SJSA1 (cell line): ENCODE results near the gene ANXA3. TPM values are rescaled to one million over a fixed set of nuclear protein-coding genes. Genes with fewer than 3 reads are reported as not detected.

Experiments used
- DNase-seq, 2 experiments: peaks; one replicate each; pipeline ENCODE4 v3.0.0-alpha.2; 2015 to 2020; ENCODE audit warnings: low spot score in 2 of 2, low read depth in 1 of 2
- H3K27ac ChIP-seq: fragments of 250-450 bp; sonication (Bioruptor Pico); 2 replicates; pipeline ENCODE4 v1.5.1; 2020; ENCODE audit warnings: mild to moderate bottlenecking, moderate library complexity
- H3K27me3 ChIP-seq: fragments of 250-450 bp; sonication (Bioruptor Pico); replicated peaks from 2 replicates; pipeline ENCODE4 v1.5.1; 2020; ENCODE audit warnings: mild to moderate bottlenecking, moderate library complexity
- H3K36me3 ChIP-seq: fragments of 250-450 bp; sonication (Bioruptor Pico); 2 replicates; pipeline ENCODE4 v1.5.1; 2020; ENCODE audit warnings: mild to moderate bottlenecking
- H3K4me1 ChIP-seq: fragments of 250-450 bp; sonication (Bioruptor Pico); replicated peaks from 2 replicates; pipeline ENCODE4 v1.6.1; 2021; ENCODE audit warnings: mild to moderate bottlenecking
- H3K4me3 ChIP-seq: fragments of 250-450 bp; sonication (Bioruptor Pico); 2 replicates; pipeline ENCODE4 v1.5.1; 2020; ENCODE audit warnings: mild to moderate bottlenecking
- H3K9me3 ChIP-seq: fragments of 250-450 bp; sonication (Bioruptor Pico); replicated peaks from 2 replicates; pipeline ENCODE4 v1.5.1; 2020; ENCODE audit warnings: mild to moderate bottlenecking
- total RNA-seq: library from RNA; depleted of rRNA; stranded (reverse); fragments of >200 nt; shearing (Covaris generic); gene quantifications from 2 replicates; pipeline ENCODE4 v1.2.3, GENCODE V29; 2014; rRNA removed

Gene ANXA3
- total RNA-seq, 1 experiment from 2014 or later = 87.5 TPM

- Histone ChIP-seq H3K4me3 (no peak overlapping the region), H3K36me3 (no peaks in the 10 kb centered on the region), H3K4me1 (peaks cover 60% of the 10 kb centered on the region), H3K27me3 (no peaks in the 10 kb centered on the region), H3K9me3 (no peaks in the 10 kb centered on the region), H3K27ac (0 out of 2 replicates have a peak overlapping the region, but pooled peaks have one; percentile 10)
- DNase-seq = no peak
Observed at GRCh38 chr4:78656968-78657445, 105.4 kb downstream of the ANXA3 start.

GRCh38 chr4:78659264-78659663 lies 107.7 kb downstream of the ANXA3 start:
- no peak for DNase-seq
- Histone ChIP-seq H3K27me3 (no peaks in the 10 kb centered on the region), H3K36me3 (no peaks in the 10 kb centered on the region), H3K4me1 (peaks cover 59% of the 10 kb centered on the region), H3K9me3 (no peaks in the 10 kb centered on the region), H3K27ac (no peak overlapping the region), H3K4me3 (no peak overlapping the region)

- no peaks in the 10 kb centered on the region for H3K36me3 ChIP-seq
- H3K27me3 ChIP-seq = no peaks in the 10 kb centered on the region
- H3K27ac ChIP-seq = no peak overlapping the region
- H3K4me1 ChIP-seq = peaks cover 57% of the 10 kb centered on the region
- no peak overlapping the region for H3K4me3 ChIP-seq
- no peak for DNase-seq
- no peaks in the 10 kb centered on the region for H3K9me3 ChIP-seq
Observed at GRCh38 chr4:78659665-78660064, 108.1 kb downstream of the ANXA3 start.

Other genes starting within 250 kb of the ANXA3 start
- 14.4 and 40.6 TPM in 2 replicates for gene BMP2K, start 224.6 kb downstream of the ANXA3 start, total RNA-seq